ENCODE results near the gene PDZD2. TPM values are rescaled to one million over a fixed set of nuclear protein-coding genes. Genes with fewer than 3 reads are reported as not detected.

Gene PDZD2
- total RNA-seq, 1 donor from 2014 or later = 23.3 TPM

DNA sequence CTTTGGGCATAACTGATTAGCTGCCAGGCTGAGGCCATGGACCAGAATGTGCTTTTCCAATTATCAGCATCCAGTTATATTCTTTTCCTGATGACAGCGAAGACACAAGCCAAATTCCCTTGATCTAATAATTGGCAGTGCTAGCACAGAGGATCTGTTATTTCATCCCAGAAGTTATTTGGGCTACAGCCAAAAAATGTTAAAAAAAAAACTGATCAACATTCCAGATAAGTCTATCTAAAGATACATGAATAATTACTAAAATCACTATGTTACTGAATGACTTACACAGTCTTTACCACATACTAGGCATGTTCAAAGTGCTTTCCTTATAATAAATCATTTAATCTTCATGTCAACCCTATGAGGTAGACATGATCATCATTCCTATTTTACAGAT, 13.5 kb upstream of the PDZD2 start:
- no peaks in the 10 kb centered on the region for H3K36me3 Mint-ChIP-seq (ENCODE audit: unreplicated experiment)
- no peaks in the 10 kb centered on the region for H3K9me3 Mint-ChIP-seq (ENCODE audit: unreplicated experiment)
- no peak overlapping the region for H3K27ac Mint-ChIP-seq (ENCODE audit: unreplicated experiment)
- H3K27me3 Mint-ChIP-seq (ENCODE audit: unreplicated experiment) = peaks cover 2% of the 10 kb centered on the region
- TF ChIP-seq, protein P1, sequence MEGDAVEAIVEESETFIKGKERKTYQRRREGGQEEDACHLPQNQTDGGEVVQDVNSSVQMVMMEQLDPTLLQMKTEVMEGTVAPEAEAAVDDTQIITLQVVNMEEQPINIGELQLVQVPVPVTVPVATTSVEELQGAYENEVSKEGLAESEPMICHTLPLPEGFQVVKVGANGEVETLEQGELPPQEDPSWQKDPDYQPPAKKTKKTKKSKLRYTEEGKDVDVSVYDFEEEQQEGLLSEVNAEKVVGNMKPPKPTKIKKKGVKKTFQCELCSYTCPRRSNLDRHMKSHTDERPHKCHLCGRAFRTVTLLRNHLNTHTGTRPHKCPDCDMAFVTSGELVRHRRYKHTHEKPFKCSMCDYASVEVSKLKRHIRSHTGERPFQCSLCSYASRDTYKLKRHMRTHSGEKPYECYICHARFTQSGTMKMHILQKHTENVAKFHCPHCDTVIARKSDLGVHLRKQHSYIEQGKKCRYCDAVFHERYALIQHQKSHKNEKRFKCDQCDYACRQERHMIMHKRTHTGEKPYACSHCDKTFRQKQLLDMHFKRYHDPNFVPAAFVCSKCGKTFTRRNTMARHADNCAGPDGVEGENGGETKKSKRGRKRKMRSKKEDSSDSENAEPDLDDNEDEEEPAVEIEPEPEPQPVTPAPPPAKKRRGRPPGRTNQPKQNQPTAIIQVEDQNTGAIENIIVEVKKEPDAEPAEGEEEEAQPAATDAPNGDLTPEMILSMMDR (IDR thresholded peaks at IDR 0.05; ENCODE audit: partially characterized antibody, unreplicated experiment) = no peak
- H3K4me3 Mint-ChIP-seq (ENCODE audit: unreplicated experiment) = no peak overlapping the region
- H3K4me1 Mint-ChIP-seq (ENCODE audit: low read depth, unreplicated experiment) = no peaks in the 10 kb centered on the region
- no peak for DNase-seq

DNA sequence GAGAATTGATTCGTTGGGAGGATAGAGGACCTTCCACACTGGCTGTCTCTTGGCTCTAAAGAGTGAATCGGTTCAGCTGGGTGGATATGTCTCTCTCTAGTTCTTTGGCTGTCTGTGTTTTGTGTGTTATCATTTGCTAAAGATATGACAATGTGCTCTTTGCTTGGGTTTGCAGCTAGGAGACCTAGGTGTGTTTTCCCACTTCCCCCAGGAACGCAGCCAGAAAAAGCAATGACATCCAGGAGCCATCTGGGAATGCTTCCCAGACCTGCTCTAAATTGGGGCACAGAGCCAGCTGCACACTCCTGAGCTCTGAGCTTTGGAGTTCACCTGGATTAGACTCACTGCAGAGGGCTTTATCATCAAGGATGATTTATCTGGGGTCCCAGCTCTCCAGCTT, 12.8 kb upstream of the PDZD2 start:
- Mint-ChIP-seq H3K4me3 (ENCODE audit: unreplicated experiment) (no peak overlapping the region), H3K9me3 (ENCODE audit: unreplicated experiment) (no peaks in the 10 kb centered on the region), H3K27me3 (ENCODE audit: unreplicated experiment) (peaks cover 5% of the 10 kb centered on the region), H3K36me3 (ENCODE audit: unreplicated experiment) (no peaks in the 10 kb centered on the region), H3K4me1 (ENCODE audit: low read depth, unreplicated experiment) (peaks cover 5% of the 10 kb centered on the region), H3K27ac (ENCODE audit: unreplicated experiment) (no peak overlapping the region)
- TF ChIP-seq, protein P1 (IDR thresholded peaks at IDR 0.05; ENCODE audit: partially characterized antibody, unreplicated experiment) = no peak
- DNase-seq = no peak

DNA sequence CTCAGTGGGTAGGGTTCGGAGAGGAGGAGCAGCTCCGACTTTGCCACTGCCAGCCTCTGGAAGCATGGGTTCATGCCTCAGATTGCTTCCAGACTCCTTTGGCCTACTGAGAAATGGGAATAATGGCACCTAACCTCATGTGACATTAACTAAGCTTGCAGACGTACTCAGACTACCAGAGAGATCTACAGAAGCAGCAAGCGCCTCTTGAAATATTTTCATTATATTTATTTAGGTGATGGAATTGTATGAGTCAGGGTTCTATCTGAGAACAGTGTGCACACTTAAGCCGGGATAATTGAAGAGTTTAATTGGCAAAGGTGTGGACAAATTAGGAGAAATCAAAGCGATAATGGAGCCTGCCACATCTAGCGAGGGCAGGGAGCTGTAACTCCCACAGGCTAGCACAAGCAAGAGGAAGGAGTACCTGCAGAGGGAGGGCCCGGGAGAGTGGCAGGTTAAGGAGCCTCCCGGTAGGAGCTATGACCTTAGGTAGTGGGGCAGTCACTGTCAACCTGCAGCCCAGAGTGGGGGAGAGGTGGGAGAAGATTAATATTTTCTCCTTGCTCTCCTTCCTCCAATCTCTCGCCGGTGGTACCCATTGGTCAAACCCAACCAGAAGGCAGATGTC, 12.2 kb upstream of the PDZD2 start:
- Mint-ChIP-seq H3K4me3 (ENCODE audit: unreplicated experiment) (no peak overlapping the region), H3K4me1 (ENCODE audit: low read depth, unreplicated experiment) (peaks cover 5% of the 10 kb centered on the region), H3K27me3 (ENCODE audit: unreplicated experiment) (peaks cover 5% of the 10 kb centered on the region), H3K27ac (ENCODE audit: unreplicated experiment) (no peak overlapping the region), H3K9me3 (ENCODE audit: unreplicated experiment) (no peaks in the 10 kb centered on the region), H3K36me3 (ENCODE audit: unreplicated experiment) (no peaks in the 10 kb centered on the region)
- DNase-seq = no peak
- TF ChIP-seq, protein P1 (IDR thresholded peaks at IDR 0.05; ENCODE audit: partially characterized antibody, unreplicated experiment) = no peak

DNA sequence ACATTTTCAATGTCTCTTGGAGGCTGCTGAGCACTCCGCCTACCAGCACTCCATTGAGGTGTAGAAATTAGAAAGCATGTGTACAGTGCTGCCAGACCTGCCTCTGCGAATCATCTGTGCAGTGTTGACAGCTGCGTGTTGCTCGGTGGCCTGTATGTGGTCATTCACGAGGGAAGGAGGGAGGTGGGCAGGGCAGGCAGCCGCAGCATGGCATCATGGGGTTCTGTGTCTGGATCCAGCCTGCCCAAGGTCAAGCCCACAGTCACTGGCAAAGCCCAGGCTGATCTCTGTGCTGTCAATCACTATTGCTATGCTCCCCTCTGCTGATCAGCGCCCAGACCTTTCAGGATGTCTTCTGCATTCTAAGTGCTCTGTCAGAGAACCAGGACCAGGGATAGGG, 8.0 kb upstream of the PDZD2 start:
- TF ChIP-seq, protein P1 (IDR thresholded peaks at IDR 0.05; ENCODE audit: partially characterized antibody, unreplicated experiment) = no peak
- Mint-ChIP-seq H3K27ac (ENCODE audit: unreplicated experiment) (no peak overlapping the region), H3K9me3 (ENCODE audit: unreplicated experiment) (no peaks in the 10 kb centered on the region), H3K36me3 (ENCODE audit: unreplicated experiment) (no peaks in the 10 kb centered on the region), H3K27me3 (ENCODE audit: unreplicated experiment) (peaks cover 3% of the 10 kb centered on the region), H3K4me1 (ENCODE audit: low read depth, unreplicated experiment) (peaks cover 5% of the 10 kb centered on the region), H3K4me3 (ENCODE audit: unreplicated experiment) (no peak overlapping the region)
- no peak for DNase-seq

DNA sequence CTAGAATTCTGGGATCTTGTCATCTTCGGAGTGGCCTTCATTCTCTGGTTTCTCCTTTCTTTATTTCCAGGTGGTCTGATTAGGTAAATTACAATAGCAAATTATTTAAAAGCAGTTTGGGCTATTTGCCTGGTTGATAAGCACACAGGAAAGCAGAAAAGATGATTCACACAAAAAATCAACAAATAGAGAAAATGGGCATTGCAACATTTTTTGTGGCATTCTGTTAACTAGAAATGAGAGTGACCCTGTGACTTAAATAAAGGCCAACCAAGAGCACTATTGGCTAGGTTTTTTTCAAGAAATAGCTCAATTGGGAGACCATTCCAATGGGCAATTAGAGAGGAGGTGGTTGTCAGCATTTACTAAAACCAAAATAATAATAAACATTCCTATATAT, 6.5 kb upstream of the PDZD2 start:
- Mint-ChIP-seq H3K4me3 (ENCODE audit: unreplicated experiment) (no peak overlapping the region), H3K36me3 (ENCODE audit: unreplicated experiment) (no peaks in the 10 kb centered on the region), H3K27ac (ENCODE audit: unreplicated experiment) (no peak overlapping the region), H3K9me3 (ENCODE audit: unreplicated experiment) (no peaks in the 10 kb centered on the region), H3K4me1 (ENCODE audit: low read depth, unreplicated experiment) (peaks cover 5% of the 10 kb centered on the region), H3K27me3 (ENCODE audit: unreplicated experiment) (peaks cover 3% of the 10 kb centered on the region)
- TF ChIP-seq, protein P1 (IDR thresholded peaks at IDR 0.05; ENCODE audit: partially characterized antibody, unreplicated experiment) = no peak
- DNase-seq = no peak

Data from glutamatergic neuron (in vitro differentiated cells).